Neural progenitor cell (in vitro differentiated cells): ENCODE results near the gene DIP2A.

Experiments
- EZH2 ChIP-seq: fragments of 200-600 bp; sonication (generic); IDR thresholded peaks from 2 replicates; pipeline ENCODE4 v1.6.1; 2017; ENCODE audit warnings: antibody characterized with exemption, mild to moderate bottlenecking, moderate library complexity
- TF ChIP-seq, protein P1 (sequence below): fragments of 200-600 bp; sonication (generic); IDR thresholded peaks from 2 replicates; pipeline ENCODE4 v1.5.1; 2017; ENCODE audit warnings: antibody characterized with exemption, mild to moderate bottlenecking

DNA sequence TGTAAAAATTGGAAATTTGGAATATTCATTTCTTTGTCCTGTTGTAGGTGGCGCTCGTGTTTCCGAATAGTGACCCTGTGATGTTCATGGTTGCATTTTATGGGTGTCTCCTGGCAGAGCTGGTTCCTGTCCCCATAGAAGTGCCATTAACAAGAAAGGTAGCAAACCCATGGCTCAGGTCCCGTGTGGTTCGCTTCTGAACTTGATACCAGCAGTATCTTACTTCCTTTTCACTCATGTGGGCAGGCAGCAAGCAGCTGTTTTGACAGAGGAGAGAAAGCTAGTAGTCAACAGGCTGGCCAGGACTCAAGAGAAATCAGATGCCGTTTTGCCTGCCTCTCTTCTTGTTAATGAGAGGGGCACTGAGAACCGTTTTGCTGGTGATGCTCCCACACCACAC, 73.4 kb downstream of the DIP2A start:
- TF ChIP-seq, protein P1, sequence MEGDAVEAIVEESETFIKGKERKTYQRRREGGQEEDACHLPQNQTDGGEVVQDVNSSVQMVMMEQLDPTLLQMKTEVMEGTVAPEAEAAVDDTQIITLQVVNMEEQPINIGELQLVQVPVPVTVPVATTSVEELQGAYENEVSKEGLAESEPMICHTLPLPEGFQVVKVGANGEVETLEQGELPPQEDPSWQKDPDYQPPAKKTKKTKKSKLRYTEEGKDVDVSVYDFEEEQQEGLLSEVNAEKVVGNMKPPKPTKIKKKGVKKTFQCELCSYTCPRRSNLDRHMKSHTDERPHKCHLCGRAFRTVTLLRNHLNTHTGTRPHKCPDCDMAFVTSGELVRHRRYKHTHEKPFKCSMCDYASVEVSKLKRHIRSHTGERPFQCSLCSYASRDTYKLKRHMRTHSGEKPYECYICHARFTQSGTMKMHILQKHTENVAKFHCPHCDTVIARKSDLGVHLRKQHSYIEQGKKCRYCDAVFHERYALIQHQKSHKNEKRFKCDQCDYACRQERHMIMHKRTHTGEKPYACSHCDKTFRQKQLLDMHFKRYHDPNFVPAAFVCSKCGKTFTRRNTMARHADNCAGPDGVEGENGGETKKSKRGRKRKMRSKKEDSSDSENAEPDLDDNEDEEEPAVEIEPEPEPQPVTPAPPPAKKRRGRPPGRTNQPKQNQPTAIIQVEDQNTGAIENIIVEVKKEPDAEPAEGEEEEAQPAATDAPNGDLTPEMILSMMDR, result no peak
- no peak for TF ChIP-seq EZH2
